Measurements from ENCODE around the gene ESR1.

DNA sequence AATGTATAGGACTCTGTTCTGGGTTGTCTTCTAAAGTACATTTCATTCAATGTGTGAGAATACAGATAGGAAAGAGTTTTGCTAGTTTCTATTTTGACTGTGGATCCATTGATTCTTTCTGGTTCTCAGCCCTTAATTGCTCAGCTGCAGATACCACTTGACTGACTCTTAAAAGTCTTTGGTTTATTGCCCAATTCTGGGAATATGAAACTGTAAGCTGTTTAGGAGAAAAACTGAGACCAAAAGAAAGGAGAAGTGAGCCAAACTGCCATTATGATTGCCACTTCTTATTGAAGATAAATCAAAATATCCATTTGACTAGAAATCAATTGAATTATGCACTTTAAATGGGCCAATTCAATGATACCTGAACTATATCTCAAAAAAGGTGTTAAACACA, 211.4 kb downstream of the ESR1 start:
- TF ChIP-seq, protein P1, sequence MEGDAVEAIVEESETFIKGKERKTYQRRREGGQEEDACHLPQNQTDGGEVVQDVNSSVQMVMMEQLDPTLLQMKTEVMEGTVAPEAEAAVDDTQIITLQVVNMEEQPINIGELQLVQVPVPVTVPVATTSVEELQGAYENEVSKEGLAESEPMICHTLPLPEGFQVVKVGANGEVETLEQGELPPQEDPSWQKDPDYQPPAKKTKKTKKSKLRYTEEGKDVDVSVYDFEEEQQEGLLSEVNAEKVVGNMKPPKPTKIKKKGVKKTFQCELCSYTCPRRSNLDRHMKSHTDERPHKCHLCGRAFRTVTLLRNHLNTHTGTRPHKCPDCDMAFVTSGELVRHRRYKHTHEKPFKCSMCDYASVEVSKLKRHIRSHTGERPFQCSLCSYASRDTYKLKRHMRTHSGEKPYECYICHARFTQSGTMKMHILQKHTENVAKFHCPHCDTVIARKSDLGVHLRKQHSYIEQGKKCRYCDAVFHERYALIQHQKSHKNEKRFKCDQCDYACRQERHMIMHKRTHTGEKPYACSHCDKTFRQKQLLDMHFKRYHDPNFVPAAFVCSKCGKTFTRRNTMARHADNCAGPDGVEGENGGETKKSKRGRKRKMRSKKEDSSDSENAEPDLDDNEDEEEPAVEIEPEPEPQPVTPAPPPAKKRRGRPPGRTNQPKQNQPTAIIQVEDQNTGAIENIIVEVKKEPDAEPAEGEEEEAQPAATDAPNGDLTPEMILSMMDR (IDR thresholded peaks at IDR 0.05) = no peak
- no peak for TF ChIP-seq POLR2A (IDR thresholded peaks at IDR 0.05)
